Neural cell (in vitro differentiated cells): ENCODE data around the gene MTFP1.

Experiments used
- EP300 ChIP-seq: fragments of 450-650 bp; conservative IDR thresholded peaks from 2 replicates; pipeline ENCODE4 v1.6.1; 2014; ENCODE audit warnings: antibody characterized with exemption, mild to moderate bottlenecking, moderate library complexity; ENCODE audit not compliant: poor library complexity, severe bottlenecking
- EZH2 ChIP-seq: fragments of 200-600, 300-800 bp; shearing (Covaris generic), sonication (generic); IDR thresholded peaks from 2 replicates; pipeline ENCODE4 v1.6.1; 2014; ENCODE audit warnings: antibody characterized with exemption, low read length, borderline replicate concordance, mild to moderate bottlenecking; ENCODE audit not compliant: insufficient read depth, poor library complexity, severe bottlenecking
- MXI1 ChIP-seq: fragments of 450-650 bp; conservative IDR thresholded peaks from 2 replicates; pipeline ENCODE4 v1.6.1; 2014; ENCODE audit warnings: antibody characterized with exemption, mild to moderate bottlenecking; ENCODE audit not compliant: poor library complexity, severe bottlenecking
- POLR2AphosphoS5 ChIP-seq: IDR thresholded peaks from 2 replicates; pipeline ENCODE4 v1.6.1; 2012
- RAD21 ChIP-seq: fragments of 450-650 bp; conservative IDR thresholded peaks from 2 replicates; pipeline ENCODE4 v1.6.1; 2014; ENCODE audit warnings: antibody characterized with exemption, mild to moderate bottlenecking, moderate library complexity
- REST ChIP-seq: IDR thresholded peaks from 2 replicates; pipeline ENCODE4 v1.6.1; 2012; ENCODE audit warnings: borderline replicate concordance
- SMC3 ChIP-seq: fragments of 450-650 bp; conservative IDR thresholded peaks from 2 replicates; pipeline ENCODE4 v1.6.1; 2014; ENCODE audit warnings: antibody characterized with exemption, mild to moderate bottlenecking, moderate library complexity; ENCODE audit not compliant: poor library complexity
- TAF1 ChIP-seq: IDR thresholded peaks from 2 replicates; pipeline ENCODE4 v1.6.1; 2012; ENCODE audit warnings: low read depth
- TF ChIP-seq, protein P1 (sequence below): fragments of 450-650 bp; IDR thresholded peaks from 2 replicates; pipeline ENCODE4 v1.5.1; 2014; ENCODE audit warnings: antibody characterized with exemption, mild to moderate bottlenecking, moderate library complexity; ENCODE audit not compliant: poor library complexity, severe bottlenecking

- TF ChIP-seq, protein P1, sequence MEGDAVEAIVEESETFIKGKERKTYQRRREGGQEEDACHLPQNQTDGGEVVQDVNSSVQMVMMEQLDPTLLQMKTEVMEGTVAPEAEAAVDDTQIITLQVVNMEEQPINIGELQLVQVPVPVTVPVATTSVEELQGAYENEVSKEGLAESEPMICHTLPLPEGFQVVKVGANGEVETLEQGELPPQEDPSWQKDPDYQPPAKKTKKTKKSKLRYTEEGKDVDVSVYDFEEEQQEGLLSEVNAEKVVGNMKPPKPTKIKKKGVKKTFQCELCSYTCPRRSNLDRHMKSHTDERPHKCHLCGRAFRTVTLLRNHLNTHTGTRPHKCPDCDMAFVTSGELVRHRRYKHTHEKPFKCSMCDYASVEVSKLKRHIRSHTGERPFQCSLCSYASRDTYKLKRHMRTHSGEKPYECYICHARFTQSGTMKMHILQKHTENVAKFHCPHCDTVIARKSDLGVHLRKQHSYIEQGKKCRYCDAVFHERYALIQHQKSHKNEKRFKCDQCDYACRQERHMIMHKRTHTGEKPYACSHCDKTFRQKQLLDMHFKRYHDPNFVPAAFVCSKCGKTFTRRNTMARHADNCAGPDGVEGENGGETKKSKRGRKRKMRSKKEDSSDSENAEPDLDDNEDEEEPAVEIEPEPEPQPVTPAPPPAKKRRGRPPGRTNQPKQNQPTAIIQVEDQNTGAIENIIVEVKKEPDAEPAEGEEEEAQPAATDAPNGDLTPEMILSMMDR: no peak
- TF ChIP-seq EP300 (no peak), POLR2AphosphoS5 (no peak), EZH2 (no peak), MXI1 (no peak), SMC3 (no peak), TAF1 (no peak), RAD21 (no peak), REST (no peak)
Observed at GRCh38 chr22:30392661-30393321, 32.8 kb upstream of the MTFP1 start.
